HG02870 (cell line): Measurements from ENCODE around the gene DMRT1.
"Not testable (repeated sequence)": the region's sequence is repeated elsewhere in the genome, so short reads cannot be mapped to it uniquely, and the experiment has no call there.

Source experiments
- ATAC-seq: cut with Tn5 transposase; IDR thresholded peaks from one replicate; pipeline ENCODE4 v1.9.1; 2021; ENCODE audit warnings: mild to moderate bottlenecking, moderate library complexity; ENCODE audit not compliant: unreplicated experiment

Gene DMRT1

DNA sequence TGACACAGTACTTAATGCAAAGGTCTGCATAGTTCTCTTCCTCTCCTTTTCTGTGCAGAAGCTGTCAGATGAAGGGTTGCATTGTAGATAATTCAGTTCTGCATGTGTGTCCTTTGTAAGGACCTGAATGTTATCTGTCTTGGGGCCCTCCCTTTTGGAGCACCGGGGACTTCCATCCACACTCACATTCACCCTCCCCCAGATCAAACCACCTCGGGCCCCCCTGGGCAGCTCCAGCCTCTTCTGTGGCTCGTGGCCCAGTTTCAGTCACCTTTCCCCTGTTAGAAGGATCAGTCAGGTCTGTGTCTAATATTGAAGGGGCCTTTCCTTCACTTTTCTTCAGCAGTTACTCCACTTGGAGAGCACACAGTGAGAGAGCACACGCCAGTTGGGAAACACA, 11.0 kb downstream of the DMRT1 start:
- ATAC-seq: no peak

DNA sequence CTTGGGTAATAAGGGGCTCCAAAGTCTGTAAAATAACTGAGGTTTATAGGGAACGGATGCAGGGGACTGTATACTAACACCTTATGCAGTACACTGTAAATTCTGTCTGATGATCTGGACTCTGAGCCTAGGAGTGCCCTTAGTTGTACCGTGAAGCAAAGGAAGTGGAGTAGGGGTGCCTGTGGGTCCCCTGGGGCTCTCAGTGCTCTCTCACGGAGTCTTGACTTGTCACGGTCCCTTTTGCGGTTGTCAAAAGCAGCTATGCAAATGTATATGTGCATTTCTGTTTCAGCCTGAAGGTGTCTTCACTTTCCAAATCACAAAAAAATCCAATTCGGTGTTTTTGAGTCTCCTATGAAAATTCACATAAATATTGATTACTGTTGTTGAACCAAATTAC, 17.8 kb downstream of the DMRT1 start:
- ATAC-seq: peak; percentile 100

DNA sequence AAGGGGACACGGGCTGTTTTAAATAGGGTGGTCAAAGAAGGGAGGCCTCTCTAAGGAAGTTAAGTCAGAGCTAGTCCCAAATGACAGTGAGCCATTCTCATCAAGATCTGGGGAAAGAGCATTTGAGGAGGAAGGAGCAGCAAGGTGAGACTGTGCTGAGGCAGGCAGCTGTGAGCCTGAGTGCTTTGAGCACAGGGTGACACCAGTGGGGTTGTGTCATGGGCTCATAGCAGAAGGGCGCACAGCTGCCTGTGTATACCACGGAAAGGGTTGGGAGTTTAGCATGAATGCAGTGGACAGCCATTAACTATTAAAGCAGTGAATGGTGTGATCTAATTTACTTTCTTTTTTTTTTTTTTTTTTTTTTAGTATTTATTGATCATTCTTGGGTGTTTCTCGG, 19.2 kb downstream of the DMRT1 start:
- ATAC-seq: no peak

DNA sequence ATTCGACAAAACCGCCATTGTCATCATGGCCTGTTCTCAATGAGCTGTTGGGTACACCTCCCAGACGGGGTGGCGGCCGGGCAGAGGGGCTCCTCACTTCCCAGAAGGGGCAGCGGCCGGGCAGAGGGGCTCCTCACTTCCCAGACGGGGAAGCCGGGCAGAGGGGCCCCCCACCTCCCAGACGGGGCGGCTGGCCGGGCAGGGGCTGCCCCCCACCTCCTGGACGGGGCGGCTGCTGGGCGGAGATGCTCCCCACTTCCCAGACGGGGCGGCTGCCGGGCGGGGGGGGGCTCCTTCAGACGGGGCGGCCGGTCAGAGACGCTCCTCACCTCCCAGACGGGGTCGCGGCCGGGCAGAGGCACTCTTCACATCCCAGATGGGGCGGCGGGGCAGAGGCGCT, 20.0 kb downstream of the DMRT1 start:
- not testable (repeated sequence) for ATAC-seq

DNA sequence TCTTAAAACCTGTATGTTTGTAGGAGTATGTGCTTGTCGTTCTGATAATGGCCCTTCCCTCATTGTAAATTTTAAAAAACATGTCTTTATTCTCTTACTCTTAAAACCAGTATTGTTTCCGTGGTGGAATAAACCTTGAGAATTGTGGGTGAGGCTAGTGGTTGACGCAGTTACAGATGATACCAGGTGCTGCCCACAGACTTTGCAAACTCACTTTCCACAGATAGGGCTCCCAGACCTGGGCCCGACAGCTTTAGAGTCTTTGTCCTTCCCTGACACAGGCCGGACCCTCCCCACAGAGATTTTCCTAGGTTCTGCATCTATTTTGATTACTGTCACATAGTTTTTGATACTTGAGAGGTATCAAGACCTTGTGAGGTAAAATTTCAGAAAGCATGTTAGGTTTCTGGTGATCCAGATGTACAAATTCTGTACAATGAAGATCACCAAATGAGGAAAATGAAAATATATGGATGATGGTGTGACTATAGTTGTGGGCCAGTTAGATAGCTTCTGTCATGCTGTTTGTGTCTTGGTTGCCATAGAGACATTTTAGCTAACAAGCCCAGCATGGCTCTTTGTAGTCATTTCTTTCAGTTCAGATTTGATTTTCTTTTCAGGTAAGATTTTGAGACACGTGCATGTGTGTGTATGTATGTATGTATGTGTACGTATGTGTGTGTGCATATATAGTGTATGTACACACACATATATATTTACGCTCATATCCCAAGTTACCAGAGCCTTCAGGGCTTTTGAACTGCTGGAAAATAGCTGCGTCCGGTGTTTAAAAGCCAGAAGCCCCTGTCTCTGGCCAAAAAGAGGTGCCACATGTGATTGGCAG, 33.8 kb downstream of the DMRT1 start:
- ATAC-seq: no peak

DNA sequence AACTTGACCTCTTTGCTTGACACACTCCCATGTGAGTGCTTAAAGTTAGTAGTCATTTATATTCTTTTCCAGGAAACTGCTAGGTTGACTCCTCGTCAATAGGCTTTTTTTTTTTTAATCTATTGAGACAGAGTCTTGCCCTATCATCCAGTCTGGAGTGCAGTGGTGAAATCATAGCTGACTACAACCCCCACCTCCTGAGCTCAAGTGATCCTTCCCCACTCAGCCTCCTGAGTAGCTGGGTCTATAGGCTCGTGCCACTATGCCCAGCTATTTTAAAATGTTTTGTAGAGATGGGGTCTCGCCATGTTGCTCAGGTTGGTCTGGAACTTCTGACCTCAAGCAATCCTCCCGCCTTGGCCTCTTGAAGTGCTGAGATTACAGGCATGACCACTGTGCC, 34.9 kb downstream of the DMRT1 start:
- ATAC-seq: no peak

DNA sequence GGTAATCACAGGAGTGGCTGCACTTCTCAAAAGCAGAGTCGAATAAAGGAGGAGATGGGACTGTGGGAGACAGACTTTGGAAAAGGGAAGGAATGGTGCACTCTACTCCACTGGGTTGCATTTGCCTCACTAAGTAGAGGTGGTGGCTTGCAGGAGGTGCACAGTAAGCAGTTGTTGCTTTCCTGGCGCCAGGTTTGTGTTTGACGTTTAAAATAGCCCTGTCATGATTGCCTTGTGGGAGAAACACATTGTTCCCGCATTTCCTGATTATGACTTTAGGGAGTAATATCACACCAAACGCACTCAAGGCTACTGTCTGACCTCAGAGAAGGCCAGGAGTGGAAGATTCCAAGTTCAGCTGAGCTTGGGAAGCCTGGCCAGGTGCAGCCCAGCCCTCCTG, 36.7 kb downstream of the DMRT1 start:
- ATAC-seq: no peak

DNA sequence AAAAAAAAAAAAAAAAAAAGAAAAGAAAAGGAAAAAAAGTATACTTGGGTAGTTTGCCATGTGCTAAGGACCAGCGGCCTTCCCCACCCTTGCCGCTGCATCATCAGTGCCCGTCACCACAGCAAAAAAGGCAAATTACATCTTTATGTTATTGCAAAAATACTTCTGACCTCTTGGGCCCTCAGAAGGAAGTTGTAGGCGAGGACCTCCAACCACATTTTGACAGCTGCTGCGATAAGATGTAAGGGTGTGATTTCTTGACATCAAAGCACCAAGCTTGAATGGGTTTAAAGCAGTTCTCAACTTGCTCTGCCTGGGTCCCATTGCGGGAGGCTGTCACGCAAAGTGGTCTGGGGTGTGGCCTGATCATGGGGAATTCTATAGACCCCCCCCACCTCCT, 39.2 kb downstream of the DMRT1 start:
- no peak for ATAC-seq

DNA sequence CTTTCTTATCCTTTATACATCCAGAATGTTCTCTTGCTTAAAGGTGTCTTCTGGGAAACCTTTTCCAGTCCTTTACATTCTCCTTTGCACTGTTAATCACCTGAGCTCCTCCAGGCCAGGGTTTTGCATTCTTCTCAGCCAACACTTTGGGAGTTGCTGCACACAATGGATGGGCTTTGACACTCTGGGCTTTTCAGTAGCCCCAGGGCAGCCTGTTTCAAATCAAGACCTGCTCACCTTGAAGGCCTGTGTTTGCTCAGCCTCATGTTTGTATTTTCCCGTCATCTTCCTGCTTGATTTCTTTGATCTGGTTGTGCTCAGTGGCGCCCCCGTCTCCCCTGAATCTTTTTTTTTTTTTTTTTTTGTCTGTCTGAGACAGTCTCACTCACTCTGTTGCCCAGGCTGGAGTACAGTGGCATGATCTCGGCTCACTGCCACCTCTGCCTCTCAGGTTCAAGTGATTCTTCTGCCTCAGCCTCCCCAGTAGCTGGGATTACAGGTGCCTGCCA, 41.0 kb downstream of the DMRT1 start:
- no peak for ATAC-seq

DNA sequence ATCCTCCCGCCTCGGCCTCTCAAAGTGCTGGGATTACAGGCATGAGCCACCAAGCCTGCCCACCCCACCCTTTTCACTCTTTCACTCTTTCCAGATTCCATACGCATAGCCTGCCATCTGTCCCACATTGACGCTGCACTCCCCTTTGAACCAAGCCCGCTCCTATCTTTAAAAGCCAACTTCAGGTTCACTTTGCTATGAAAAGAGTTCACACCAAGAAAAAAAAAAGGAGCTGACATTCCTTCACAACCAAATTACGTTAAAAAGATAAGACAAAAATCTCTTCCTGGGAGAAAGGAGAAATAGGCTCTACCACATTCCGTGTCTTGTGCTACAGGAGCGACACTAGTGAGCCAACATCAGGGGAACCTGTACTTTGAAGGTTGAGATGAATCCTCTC, 41.5 kb downstream of the DMRT1 start:
- ATAC-seq: no peak

DNA sequence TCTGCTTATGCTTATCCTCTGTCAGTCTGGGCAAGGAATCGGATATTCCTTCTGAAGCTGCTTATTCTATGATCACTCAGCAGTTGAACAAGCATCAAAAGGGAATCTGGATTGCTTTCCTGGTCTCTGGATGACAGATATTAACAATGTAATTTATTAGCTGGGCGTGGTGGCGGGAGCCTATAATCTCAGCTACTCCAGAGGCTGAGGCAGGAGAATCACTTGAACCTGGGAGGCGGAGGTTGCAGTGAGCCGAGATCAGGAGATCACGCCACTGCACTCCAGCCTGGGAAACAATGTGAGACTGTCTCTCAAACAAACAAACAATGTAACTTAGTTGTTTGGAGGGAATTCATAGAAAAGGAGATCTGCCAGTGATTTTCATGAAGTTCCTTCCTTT, 45.4 kb downstream of the DMRT1 start:
- ATAC-seq: no peak

DNA sequence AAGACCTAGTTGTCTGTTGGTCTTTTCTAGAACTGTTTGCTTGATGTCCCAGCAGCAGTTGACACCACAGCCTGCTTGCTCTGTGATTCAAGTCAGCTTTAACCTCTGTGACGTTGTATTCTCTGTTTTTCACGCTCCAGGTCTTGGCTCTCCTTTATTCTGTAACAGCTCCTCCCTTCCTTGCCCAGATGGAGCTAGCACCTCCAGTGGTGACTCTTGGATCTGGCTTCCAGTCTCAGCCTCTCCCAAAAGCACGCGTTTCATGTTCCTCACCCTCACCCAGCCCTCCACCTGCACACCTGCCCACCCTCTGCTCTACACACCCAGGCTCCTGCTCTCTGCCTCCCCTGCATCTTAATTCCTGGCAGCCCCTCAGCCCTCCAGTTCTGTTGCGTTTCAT, 50.6 kb downstream of the DMRT1 start:
- no peak for ATAC-seq

DNA sequence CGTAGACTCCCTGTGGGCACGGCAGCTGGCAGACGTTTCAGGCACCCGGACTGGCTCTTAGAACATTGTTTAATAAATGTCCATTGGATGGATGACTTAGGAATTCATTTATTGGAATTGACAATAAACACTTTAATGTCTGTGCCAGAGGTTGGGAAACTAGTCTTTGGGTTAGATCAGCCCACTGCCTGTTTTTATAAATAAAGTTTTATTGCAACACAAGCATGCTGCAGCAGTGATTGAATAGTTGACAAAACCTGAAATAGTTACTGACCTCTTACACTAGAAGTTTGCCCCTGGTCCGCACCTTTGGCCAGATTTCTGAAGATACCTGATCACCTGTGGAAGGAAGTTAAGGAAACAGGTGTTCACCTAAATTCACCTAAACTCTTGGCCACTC, 51.6 kb downstream of the DMRT1 start:
- ATAC-seq: no peak

DNA sequence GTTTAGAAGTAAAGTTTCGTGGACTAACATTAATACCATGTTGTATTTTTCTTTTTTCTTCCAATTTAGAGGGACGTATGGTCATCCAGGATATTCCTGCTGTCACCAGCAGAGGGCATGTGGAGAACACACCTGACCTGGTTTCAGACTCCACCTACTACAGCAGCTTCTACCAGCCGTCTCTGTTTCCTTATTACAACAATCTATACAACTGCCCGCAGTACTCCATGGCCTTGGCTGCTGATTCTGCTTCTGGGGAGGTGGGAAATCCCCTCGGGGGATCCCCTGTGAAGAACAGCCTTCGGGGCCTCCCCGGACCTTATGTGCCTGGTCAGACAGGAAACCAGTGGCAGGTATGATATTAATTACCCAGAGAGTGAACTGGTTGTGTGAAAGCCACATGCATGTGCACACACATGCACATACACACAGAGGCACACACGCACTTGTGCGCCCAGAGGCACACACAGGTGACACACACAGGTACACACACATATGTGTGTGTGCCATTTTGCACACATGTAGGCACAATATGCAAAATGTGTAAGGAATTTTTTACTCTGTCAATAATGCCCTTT, 52.4 kb downstream of the DMRT1 start:
- ATAC-seq: peak; percentile 99

DNA sequence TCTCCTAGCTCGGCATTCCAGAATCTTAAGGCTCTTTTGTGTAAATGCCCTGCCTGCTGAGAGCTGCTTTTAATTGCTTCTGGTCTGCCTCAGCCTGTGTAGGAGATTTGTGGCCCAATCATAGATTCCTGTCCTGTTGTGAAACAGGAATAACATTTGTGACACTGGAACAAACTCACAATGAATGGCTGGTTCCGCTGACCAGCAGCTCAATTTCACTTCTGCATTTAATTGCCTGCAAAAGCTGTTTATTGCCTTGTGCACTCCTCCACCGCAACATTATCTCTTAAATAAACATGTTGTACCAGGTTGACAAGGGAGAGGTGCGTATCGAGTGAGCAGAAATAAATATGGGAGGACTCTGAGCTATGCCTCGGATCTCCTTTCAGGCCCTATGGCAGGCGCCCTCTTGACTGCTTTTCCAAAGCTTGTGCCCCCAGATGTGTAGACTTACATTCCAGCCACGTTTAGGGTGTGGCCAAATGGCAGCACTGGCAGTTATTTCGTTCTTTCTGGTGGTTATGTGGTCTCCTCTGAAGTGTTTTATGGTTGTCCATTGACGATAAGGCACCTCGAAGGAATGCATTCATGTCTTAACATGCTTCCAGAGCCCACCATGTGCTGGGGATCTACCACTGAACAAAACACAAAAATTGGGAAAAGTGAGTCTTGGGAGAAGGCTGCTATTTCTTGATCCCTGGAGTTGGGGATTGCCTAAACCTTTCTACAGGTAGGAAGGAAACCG, 58.1 kb downstream of the DMRT1 start:
- no peak for ATAC-seq

DNA sequence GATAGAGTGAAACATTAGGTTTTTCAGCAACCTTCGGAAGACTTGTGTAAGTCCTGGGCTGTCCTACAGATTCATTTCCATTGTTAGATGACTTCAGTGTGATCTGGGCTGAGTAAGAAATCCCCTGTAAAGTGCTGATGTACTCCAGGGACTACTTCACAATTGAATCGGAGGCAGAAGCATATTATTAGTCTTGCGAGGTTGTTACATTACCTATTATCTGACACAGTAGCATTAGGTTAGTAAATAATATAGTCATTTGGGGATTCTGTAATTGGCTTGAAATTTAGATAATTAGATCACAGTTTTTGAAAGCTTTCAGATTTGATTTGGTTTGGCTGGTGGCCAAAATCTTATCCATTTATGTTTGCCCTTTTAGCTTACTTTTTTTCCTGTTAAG, 62.4 kb downstream of the DMRT1 start:
- no peak for ATAC-seq

DNA sequence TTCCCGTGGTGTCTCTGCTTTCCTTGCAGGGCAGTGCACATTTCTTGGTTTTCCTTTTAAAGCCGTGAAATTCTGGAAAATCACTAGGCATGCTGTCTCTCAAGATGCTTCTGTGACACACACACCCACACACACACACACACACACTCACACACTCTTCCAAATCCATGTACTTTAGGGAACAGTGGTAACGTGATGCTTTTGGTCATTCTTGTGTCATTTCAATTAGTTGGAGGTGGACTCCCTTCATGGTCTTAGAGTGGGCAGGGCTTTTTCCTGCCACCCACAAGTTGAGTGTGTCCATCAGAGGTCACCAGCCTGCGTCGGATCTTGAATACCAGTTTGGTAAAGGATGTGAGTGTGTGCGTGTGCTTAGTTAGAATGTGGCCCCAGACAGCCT, 64.4 kb downstream of the DMRT1 start:
- no peak for ATAC-seq

DNA sequence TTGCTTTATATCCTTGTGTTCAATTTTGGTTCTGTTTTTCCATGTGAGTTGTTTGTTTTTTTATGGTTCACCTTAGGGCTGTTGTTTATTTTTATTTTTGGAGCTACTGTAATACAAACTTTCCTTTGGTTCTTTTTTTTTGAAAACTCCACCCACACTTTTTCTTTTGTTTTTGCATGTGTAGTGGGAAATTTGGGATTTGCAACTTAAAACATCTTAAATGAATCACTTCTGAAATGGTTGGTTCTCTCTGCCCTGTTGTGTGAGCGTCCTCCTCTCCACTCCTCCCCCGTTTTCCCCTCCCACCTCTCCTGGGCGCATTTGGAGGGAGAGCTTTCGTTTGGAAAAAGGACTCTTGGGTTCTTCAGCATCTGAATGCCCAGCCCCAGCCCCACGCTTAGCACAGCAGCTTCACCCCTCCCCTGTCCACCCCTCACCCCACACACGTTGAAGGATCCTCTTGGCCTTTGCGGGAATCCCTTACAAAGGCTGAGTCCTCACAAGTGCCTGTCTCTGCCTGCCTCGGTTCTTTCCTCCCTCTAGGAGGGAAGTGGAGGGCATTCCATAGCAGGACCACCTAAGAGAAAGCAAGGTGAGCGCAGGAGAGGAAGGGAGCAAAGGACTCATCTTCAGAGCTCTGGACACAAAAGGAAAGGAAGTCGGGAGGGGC, 67.2 kb downstream of the DMRT1 start:
- ATAC-seq: no peak

DNA sequence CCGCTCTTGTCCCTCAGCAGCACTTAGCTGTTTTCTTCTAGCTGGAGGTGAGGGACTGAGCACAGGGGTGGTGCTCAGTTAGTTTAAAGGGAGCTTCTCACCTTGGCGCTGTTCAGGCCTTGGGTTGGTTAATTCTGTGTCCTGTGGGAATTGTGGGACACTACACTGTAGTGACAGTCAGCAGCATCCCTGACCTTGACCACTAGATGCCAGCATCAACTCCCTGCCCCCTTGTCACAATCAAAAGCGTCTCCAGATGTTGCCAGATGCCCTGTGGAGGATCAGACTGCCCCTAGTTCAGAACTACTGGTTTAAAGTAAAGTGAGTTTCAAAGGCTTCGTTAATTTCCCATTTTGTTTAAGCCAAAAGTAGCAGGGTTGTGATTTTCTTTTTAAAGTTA, 69.5 kb downstream of the DMRT1 start:
- ATAC-seq: no peak

DNA sequence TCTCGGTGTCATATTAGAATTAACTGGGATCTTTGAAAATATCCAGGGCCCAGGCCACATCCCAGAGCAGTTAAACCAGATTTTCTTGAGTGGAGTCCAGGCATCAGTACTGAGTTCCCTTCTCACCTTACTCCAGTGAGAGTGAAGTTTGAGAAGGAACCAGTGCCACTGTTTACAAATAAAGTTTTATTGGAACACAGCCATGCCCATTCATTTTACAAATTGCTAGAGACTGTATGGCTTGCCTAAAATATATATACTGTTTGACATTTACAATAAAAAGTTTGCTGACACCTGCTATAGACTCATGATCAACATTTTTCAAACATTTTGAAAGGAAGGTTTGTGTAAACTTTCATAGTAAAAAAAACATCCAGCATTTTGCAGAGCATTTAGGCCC, 71.3 kb downstream of the DMRT1 start:
- no peak for ATAC-seq

DNA sequence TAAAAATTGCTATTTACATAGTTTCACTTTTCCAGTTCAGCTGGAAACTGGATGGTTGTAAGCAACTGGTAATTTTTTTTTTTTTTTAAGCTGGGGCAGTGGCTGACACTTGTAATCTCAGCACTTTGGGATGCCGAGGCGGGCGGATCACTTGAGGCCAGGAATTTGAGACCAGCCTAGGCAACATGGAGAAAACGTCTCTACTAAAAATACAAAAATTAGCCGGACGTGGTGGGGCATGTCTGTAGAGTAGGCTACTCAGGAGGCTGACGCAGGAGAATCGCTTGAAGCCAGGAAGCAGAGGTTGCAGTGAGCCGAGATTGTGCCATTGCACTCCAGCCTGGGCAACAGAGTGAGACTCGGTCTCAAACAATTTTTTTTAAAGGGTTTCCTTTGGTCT, 72.0 kb downstream of the DMRT1 start:
- not testable (repeated sequence) for ATAC-seq
